Activated T-cell treated with anti-CD3 and anti-CD28 coated beads for 48 hours (primary cell): ENCODE measurements around the gene JMJD1C.
"Not testable (repeated sequence)": the region's sequence is repeated elsewhere in the genome, so short reads cannot be mapped to it uniquely, and the experiment has no call there.

ENCODE experiments used
- DNase-seq: peaks from one replicate; pipeline ENCODE4 v3.0.0-alpha.2; 2020; ENCODE audit warnings: low read depth

JMJD1C gene

GRCh38 chr10:63260860-63261251 lies 204.9 kb downstream of the JMJD1C start:
- DNase-seq: no peak

GRCh38 chr10:63260103-63260859 lies 205.5 kb downstream of the JMJD1C start:
- no peak for DNase-seq

GRCh38 chr10:63258920-63259678 lies 206.7 kb downstream of the JMJD1C start:
- no peak for DNase-seq

GRCh38 chr10:63257778-63258177 lies 208.0 kb downstream of the JMJD1C start:
- no peak for DNase-seq

- no peak for DNase-seq
These were observed 209.6 kb downstream of the JMJD1C start for GRCh38 chr10:63256009-63256773.

GRCh38 chr10:63255316-63255715 lies 210.5 kb downstream of the JMJD1C start:
- no peak for DNase-seq

- no peak for DNase-seq
These were observed 212.7 kb downstream of the JMJD1C start for GRCh38 chr10:63253040-63253439.

- DNase-seq: no peak
These were observed 213.5 kb downstream of the JMJD1C start for GRCh38 chr10:63252095-63252762.

GRCh38 chr10:63250032-63250431 lies 215.7 kb downstream of the JMJD1C start:
- no peak for DNase-seq

GRCh38 chr10:63247771-63248170 lies 218.0 kb downstream of the JMJD1C start:
- DNase-seq: no peak

GRCh38 chr10:63246356-63246755 lies 219.4 kb downstream of the JMJD1C start:
- DNase-seq: no peak

GRCh38 chr10:63241841-63242281 lies 223.9 kb downstream of the JMJD1C start:
- DNase-seq: no peak

- DNase-seq: no peak
These were observed 225.0 kb downstream of the JMJD1C start for GRCh38 chr10:63240807-63241206.

- DNase-seq: no peak
These were observed 227.3 kb downstream of the JMJD1C start for GRCh38 chr10:63238501-63238900.

- no peak for DNase-seq
These were observed 228.4 kb downstream of the JMJD1C start for GRCh38 chr10:63237396-63237795.

- no peak for DNase-seq
These were observed 229.5 kb downstream of the JMJD1C start for GRCh38 chr10:63236113-63236935.

- DNase-seq: not testable (repeated sequence)
These were observed 230.6 kb downstream of the JMJD1C start for GRCh38 chr10:63235136-63235535.

GRCh38 chr10:63229161-63229560 lies 236.6 kb downstream of the JMJD1C start:
- DNase-seq: no peak

GRCh38 chr10:63228237-63228636 lies 237.5 kb downstream of the JMJD1C start:
- DNase-seq: no peak

- no peak for DNase-seq
These were observed 238.4 kb downstream of the JMJD1C start for GRCh38 chr10:63227207-63227895.

- no peak for DNase-seq
These were observed 241.5 kb downstream of the JMJD1C start for GRCh38 chr10:63224241-63224640.
